K562 (cell line): ENCODE measurements around the gene KLK14. TPM values are rescaled to one million over a fixed set of nuclear protein-coding genes. Genes with fewer than 3 reads are reported as not detected.

Source experiments
- ATAC-seq: fragments of 200-7000 bp; cut with Tn5 transposase; 3 replicates; pipeline ENCODE4 v1.9.1; 2020; ENCODE audit warnings: moderate library complexity
- BruUV-seq: library from RNA; stranded (reverse); fragments of 400-500 nt; replicated peaks from 2 replicates; lab custom pipeline; 2021; lab: Mats Ljungman, UMichigan
- CTCF ChIA-PET: fragments of 300-600 bp; formaldehyde crosslinking; extraction: SDS; loops from one replicate; lab custom pipeline; 2021; ENCODE audit warnings: low intra/inter-chr PET ratio; lab: Yijun Ruan, JAX
- POLR2A ChIA-PET: fragments of 300-600, 350-650 bp; sonication (Branson Sonifier 250); formaldehyde crosslinking; extraction: SDS; loops from one replicate; lab custom pipeline; 2021; ENCODE audit warnings: antibody characterized with exemption, inconsistent platforms; lab: Yijun Ruan, JAX
- DNase-seq, 4 experiments: peaks; one replicate each; pipeline versions ENCODE4 v3.0.0 to v3.0.0-alpha.2; 2011 to 2018; ENCODE audit warnings: low spot score in 3 of 4, mixed read lengths in 3 of 4; ENCODE audit errors: extremely low read depth in 1 of 4
- FAIRE-seq: peaks from 2 replicates; lab custom pipeline; 2011; peaks lifted over from hg19 to GRCh38; lab: Jason Lieb, UNC
- H2AFZ ChIP-seq: 2 replicates; pipeline ENCODE4 v1.6.0; 2011; ENCODE audit warnings: low read depth, low read length, control low read depth, inconsistent platforms
- H3K27ac ChIP-seq: fragments of 200-600 bp; 3 replicates; pipeline ENCODE4 v1.8.0; 2011; ENCODE audit warnings: low read depth, mild to moderate bottlenecking, control low read depth, inconsistent platforms, low read length, moderate library complexity, mixed read lengths; ENCODE audit errors: extremely low read depth
- H3K27me3 ChIP-seq, 2 experiments: fragments of 300-600 bp in 1 of 2; 2 replicates in 1 of 2; 3 replicates in 1 of 2; pipeline versions ENCODE4 v1.6.0 to v1.8.0; 2011; ENCODE audit warnings: inconsistent platforms in 2 of 2, low read length in 2 of 2, mild to moderate bottlenecking in 1 of 2, mixed read lengths in 1 of 2, moderate library complexity in 1 of 2; ENCODE audit not compliant: control insufficient read depth in 2 of 2, insufficient read depth in 2 of 2
- H3K36me3 ChIP-seq: fragments of 300-600 bp; 3 replicates; pipeline ENCODE4 v1.8.0; 2011; ENCODE audit warnings: mild to moderate bottlenecking, low read length, inconsistent platforms; ENCODE audit not compliant: control insufficient read depth, insufficient read depth
- H3K4me1 ChIP-seq, 2 experiments: fragments of 200-600 bp in 1 of 2; replicated peaks in 1 of 2; 2 replicates in 1 of 2; 3 replicates in 1 of 2; pipeline versions ENCODE4 v1.5.1 to v1.8.0; 2011; ENCODE audit warnings: inconsistent platforms in 2 of 2, low read length in 2 of 2, mild to moderate bottlenecking in 1 of 2, mixed read lengths in 1 of 2, moderate library complexity in 1 of 2; ENCODE audit not compliant: control insufficient read depth in 2 of 2, insufficient read depth in 2 of 2
- H3K4me2 ChIP-seq: 2 replicates; pipeline ENCODE4 v1.6.1; 2011; ENCODE audit warnings: low read length, control low read depth, inconsistent platforms, mixed read lengths; ENCODE audit not compliant: insufficient read depth
- H3K4me3 ChIP-seq: fragments of 200-600 bp; sonication (generic), shearing (Covaris generic); 2 replicates; pipeline ENCODE4 v1.5.1; 2016; ENCODE audit warnings: control low read depth, inconsistent platforms
- H3K79me2 ChIP-seq: fragments of 200-600 bp; 3 replicates; pipeline ENCODE4 v1.8.0; 2011; ENCODE audit warnings: low read length, inconsistent platforms; ENCODE audit not compliant: control insufficient read depth, insufficient read depth
- H3K9ac ChIP-seq, 2 experiments: 2 replicates each; pipeline versions ENCODE4 v1.6.0 to v1.6.1; 2011; ENCODE audit warnings: low read depth in 2 of 2, low read length in 2 of 2, control low read depth in 1 of 2, inconsistent platforms in 1 of 2, mild to moderate bottlenecking in 1 of 2, mixed read lengths in 1 of 2; ENCODE audit not compliant: insufficient read depth in 1 of 2
- H3K9me1 ChIP-seq: one replicate; pipeline ENCODE4 v1.6.0; 2011; ENCODE audit warnings: inconsistent platforms, mild to moderate bottlenecking, low read length, moderate library complexity; ENCODE audit not compliant: control insufficient read depth, insufficient read depth
- H3K9me3 ChIP-seq: replicated peaks from 2 replicates; pipeline ENCODE4 v1.5.1; 2011; ENCODE audit warnings: low read depth, low read length, inconsistent platforms; ENCODE audit not compliant: control insufficient read depth, insufficient read depth
- H4K20me1 ChIP-seq: replicated peaks from 2 replicates; pipeline ENCODE4 v1.6.1; 2011; ENCODE audit warnings: low read length, inconsistent platforms, mixed read lengths; ENCODE audit not compliant: control insufficient read depth, insufficient read depth
- CEBPG ChIP-seq, 3 experiments: fragments of 200-800 bp in 1 of 3; sonication (Bioruptor generic) in 1 of 3; sonication (generic) in 1 of 3; formaldehyde crosslinking in 1 of 3; IDR thresholded peaks in 2 of 3; conservative IDR thresholded peaks in 1 of 3; 2 replicates each; pipeline versions ENCODE4 v1.6.1 to v1.8.0; 2016 to 2022; ENCODE audit warnings: missing compliant biosample characterization in 2 of 3, missing genetic modification characterization in 2 of 3, mild to moderate bottlenecking in 1 of 3, missing genetic modification reagents in 1 of 3
- HMBOX1 ChIP-seq: sonication (generic); IDR thresholded peaks from 2 replicates; pipeline ENCODE4 v1.6.1; 2016
- HNRNPL ChIP-seq: fragments of 200-400 bp; formaldehyde crosslinking; IDR thresholded peaks from 2 replicates; pipeline ENCODE4 v1.6.1; 2017; ENCODE audit warnings: low read depth, mild to moderate bottlenecking, low read length
- U2AF2 ChIP-seq: fragments of 200-400 bp; formaldehyde crosslinking; optimal IDR thresholded peaks from 2 replicates; pipeline ENCODE3; 2017; ENCODE audit warnings: low read depth, mild to moderate bottlenecking, low read length
- ZBTB11 ChIP-seq, 3 experiments: fragments of 200-800 bp in 1 of 3; fragments of 250-450 bp in 1 of 3; fragments of 450-650 bp in 1 of 3; sonication (Bioruptor Pico) in 1 of 3; sonication (Bioruptor generic) in 1 of 3; formaldehyde crosslinking in 1 of 3; IDR thresholded peaks; 2 replicates each; pipeline versions ENCODE4 v1.6.1 to v1.8.0; 2016 to 2022; ENCODE audit warnings: mild to moderate bottlenecking in 2 of 3, missing genetic modification characterization in 2 of 3, missing compliant biosample characterization in 1 of 3, moderate library complexity in 1 of 3
- ZNF586 ChIP-seq: fragments of 450-650 bp; formaldehyde crosslinking; conservative IDR thresholded peaks from 2 replicates; pipeline ENCODE4 v1.4.0; 2020; ENCODE audit warnings: mild to moderate bottlenecking, moderate library complexity
- WGBS: fragments of 100-300 bp; shearing (Covaris generic); methylation state at CpG from one replicate; pipeline ENCODE4 v1.1.6; 2016; ENCODE audit warnings: low coverage, mixed read lengths; ENCODE audit not compliant: insufficient coverage; ENCODE audit errors: missing lambda C conversion rate; 5-methylcytosine and 5-hydroxymethylcytosine counted together
- in situ Hi-C: fragments of 300-500 bp; cut with MboI; formaldehyde crosslinking; loops from 4 replicates; pipeline ENCODE4 v1.15.0; 2018; ENCODE audit warnings: inconsistent platforms, mixed read lengths
- intact Hi-C: fragments of 100-400 bp; cut with micrococcal nuclease; formaldehyde crosslinking; loops from 2 replicates; pipeline ENCODE4 v1.14.2; 2022
- polyA plus RNA-seq, 8 experiments: library from polyadenylated mRNA; depleted of rRNA in 4 of 8; stranded (reverse) in 5 of 8; unstranded in 3 of 8; fragments of >200 nt; fragmentation: Nextera tagmentation in 2 of 8; fragmentation: Illumina TruSeq in 1 of 8; extraction: Ambion mirVana in 2 of 8; extraction: Trizol in 1 of 8; gene quantifications; 2 replicates each; pipeline versions ENCODE4 v1.2.1 to v1.2.3, GENCODE V29; 2011 to 2014; ENCODE audit warnings: inconsistent platforms in 1 of 8, missing spikeins in 1 of 8
- total RNA-seq, 7 experiments: library from RNA; depleted of rRNA in 6 of 7; stranded (reverse); fragments of >200 nt in 6 of 7; fragmentation: Illumina TruSeq in 2 of 7; extraction: Trizol in 2 of 7; gene quantifications; 2 replicates each; pipeline versions ENCODE4 v1.2.1 to v1.2.3, GENCODE V29; 2011 to 2021; ENCODE audit warnings: low replicate concordance in 1 of 7

Gene KLK14
- total and polyA plus RNA-seq, 9 of the 15 experiments (the other 6 are each of a cell fraction or from before 2014, with no cell fraction given): not detected

- no peaks in the 10 kb centered on the region for H3K36me3 ChIP-seq
- no peaks in the 10 kb centered on the region for H4K20me1 ChIP-seq
- intact Hi-C loops: no loop called here
- no peak for FAIRE-seq
- CTCF ChIA-PET: no interaction called here
- H3K4me3 ChIP-seq: no peak within 1 kb of the TSS
- BruUV-seq: no TSS peak
- no peak within 1 kb of the TSS for H3K9ac ChIP-seq
- H2AFZ ChIP-seq: no peak within 1 kb of the TSS
- no peak within 1 kb of the TSS for H3K27ac ChIP-seq
- no peak within 1 kb of the TSS for H3K4me2 ChIP-seq
- peaks cover 0 to 6% of the 10 kb centered on the region in 2 experiments; a peak in 3 of 5 replicates for H3K4me1 ChIP-seq
- H3K79me2 ChIP-seq: no peaks in the 10 kb centered on the region
- H3K9me3 ChIP-seq: no peaks in the 10 kb centered on the region
- ATAC-seq: no peak
- TF ChIP-seq U2AF2: no peak
- no peak for TF ChIP-seq HMBOX1
- TF ChIP-seq HNRNPL: no peak
- no peak for TF ChIP-seq CEBPG (CRISPR knock-in tag; IDR thresholded peaks at IDR 0.05)
- TF ChIP-seq CEBPG (tag; conservative IDR thresholded peaks at IDR 0.05 in 1 of 2, IDR thresholded peaks at IDR 0.05 in 1 of 2): no peak
- TF ChIP-seq ZBTB11 (CRISPR knock-in tag; IDR thresholded peaks at IDR 0.05): no peak
- no peak for TF ChIP-seq ZNF586
- TF ChIP-seq, all 486 proteins: peak for 0
- 1% methylated on average over 10 of the region's 11 CpGs for WGBS
- POLR2A ChIA-PET: interaction anchor here (0.8 to 1.0 kb wide), 2 partner anchors 9 to 13 kb away, joined by 3 read pairs; no protein-coding TSS in a partner anchor
- Histone ChIP-seq H3K27me3 (peaks cover 7 to 32% of the 10 kb centered on the region in 2 experiments), H3K9me1 (peaks cover 2% of the 10 kb centered on the region)
- in situ Hi-C loops: no loop called here
- no peak for DNase-seq
Observed at GRCh38 chr19:51034704-51035103, 48.0 kb downstream of the KLK14 start, which contains the start of gene KLK12. Gene KLK12 (minus strand): TSS chr19:51035002. CDS start chr19:51034621, 381 bp downstream.
